Spleen (tissue), 11 donors: ENCODE results near the gene CALCOCO1. TPM values are rescaled to one million over a fixed set of nuclear protein-coding genes. Genes with fewer than 3 reads are reported as not detected.

Experiments
- DNase-seq: peaks from one replicate; pipeline ENCODE4 v3.0.0-alpha.2; 2020
- H3K27ac ChIP-seq, 8 donors: fragments of 200-600 bp; sonication (generic) in 7 of 8; 1 replicate in 4 of 8; 2 replicates in 4 of 8; pipeline versions ENCODE4 v1.5.0 to v1.8.0; 2016 to 2021; ENCODE audit warnings: inconsistent platforms in 4 of 8, mild to moderate bottlenecking in 4 of 8, moderate library complexity in 1 of 8
- H3K27me3 ChIP-seq, 7 donors: fragments of 200-600 bp; sonication (generic) in 6 of 7; replicated peaks in 1 of 7; 1 replicate in 4 of 7; 2 replicates in 3 of 7; pipeline versions ENCODE4 v1.5.0 to v1.8.0; 2016 to 2021; ENCODE audit warnings: inconsistent platforms in 3 of 7, mild to moderate bottlenecking in 1 of 7
- H3K36me3 ChIP-seq, 6 donors: fragments of 200-600 bp; sonication (generic) in 5 of 6; 1 replicate in 4 of 6; 2 replicates in 2 of 6; pipeline versions ENCODE4 v1.5.0 to v1.8.0; 2016 to 2021; ENCODE audit warnings: inconsistent platforms in 2 of 6
- H3K4me1 ChIP-seq, 6 donors: fragments of 200-600 bp; sonication (generic) in 5 of 6; 1 replicate in 3 of 6; 2 replicates in 3 of 6; pipeline versions ENCODE4 v1.5.0 to v1.8.0; 2016 to 2021; ENCODE audit warnings: inconsistent platforms in 3 of 6
- H3K4me3 ChIP-seq, 8 donors: fragments of 200-600 bp; sonication (generic) in 7 of 8; 1 replicate in 4 of 8; 2 replicates in 4 of 8; pipeline versions ENCODE4 v1.5.0 to v1.8.0; 2016 to 2021; ENCODE audit warnings: inconsistent platforms in 4 of 8, mild to moderate bottlenecking in 4 of 8, moderate library complexity in 2 of 8
- H3K9me3 ChIP-seq, 8 donors: fragments of 200-600 bp; sonication (generic) in 7 of 8; 1 replicate in 4 of 8; 2 replicates in 4 of 8; pipeline versions ENCODE4 v1.5.0 to v1.8.0; 2016 to 2021; ENCODE audit warnings: inconsistent platforms in 4 of 8
- POLR2A ChIP-seq, 3 donors: fragments of 450-650 bp; IDR thresholded peaks; one replicate each; pipeline ENCODE4 v1.5.1; 2017; ENCODE audit warnings: antibody characterized with exemption in 3 of 3, mild to moderate bottlenecking in 1 of 3
- POLR2AphosphoS5 ChIP-seq, 3 donors: sonication (generic); formaldehyde crosslinking; IDR thresholded peaks; one replicate each; pipeline ENCODE4 v1.5.1; 2017; ENCODE audit warnings: antibody characterized with exemption in 3 of 3
- WGBS, 5 donors: extraction: QIAGEN DNeasy Blood & Tissue Kit in 3 of 5; methylation state at CpG; one replicate each; pipeline versions ENCODE4 v1.1.5 to v1.1.7; 2013 to 2018; 5-methylcytosine and 5-hydroxymethylcytosine counted together
- intact Hi-C: fragments of 100-400 bp; cut with DNase I; formaldehyde crosslinking; loops from one replicate; pipeline ENCODE4 v1.15.0; 2023; ENCODE audit warnings: low total_unique reads
- polyA plus RNA-seq, 3 donors: library from polyadenylated mRNA; stranded (reverse); fragments of 200-250 nt; gene quantifications; one replicate each; pipeline ENCODE4 v1.2.1, GENCODE V29; 2013
- total RNA-seq, 7 donors: library from RNA; depleted of rRNA in 3 of 7; stranded (reverse); fragments of >200 nt in 3 of 7; fragmentation: NEBNext Ultra II Directional in 4 of 7; extraction: Animal tissue kit (Norgen Biotek cat#: 25700) in 4 of 7; gene quantifications; one replicate each; pipeline versions ENCODE4 v1.1.0 to v1.2.1, GENCODE V29; 2016 to 2021
- TF ChIP-seq, protein P1 (sequence below), 11 experiments: fragments of 200-600 bp in 7 of 11; fragments of 450-650 bp in 4 of 11; sonication (generic) in 4 of 11; IDR thresholded peaks in 8 of 11; conservative IDR thresholded peaks in 3 of 11; 1 replicate in 7 of 11; 2 replicates in 4 of 11; pipeline versions ENCODE4 v1.4.0 to v1.8.0; 2016 to 2021; ENCODE audit warnings: antibody characterized with exemption in 11 of 11, inconsistent platforms in 4 of 11, mild to moderate bottlenecking in 1 of 11
- donor health status: healthy with polysubstance abuse.
- donor health status: DM: no; HTN: no; CAD: no; lungs with moderate emphysema.
- donor health status: DM: no; HTN: no; CAD: no.
- donor health status: Bipolar disorder and iron deficiency.
- donor health status: healthy.
- donor health status: DM: no; HTN: no; CAD: no.
- donor health status: DM: yes; HTN: yes; CAD: no.

CALCOCO1 gene
- total and polyA plus RNA-seq, 10 donors = 31.0 to 186 (median 120) TPM

DNA sequence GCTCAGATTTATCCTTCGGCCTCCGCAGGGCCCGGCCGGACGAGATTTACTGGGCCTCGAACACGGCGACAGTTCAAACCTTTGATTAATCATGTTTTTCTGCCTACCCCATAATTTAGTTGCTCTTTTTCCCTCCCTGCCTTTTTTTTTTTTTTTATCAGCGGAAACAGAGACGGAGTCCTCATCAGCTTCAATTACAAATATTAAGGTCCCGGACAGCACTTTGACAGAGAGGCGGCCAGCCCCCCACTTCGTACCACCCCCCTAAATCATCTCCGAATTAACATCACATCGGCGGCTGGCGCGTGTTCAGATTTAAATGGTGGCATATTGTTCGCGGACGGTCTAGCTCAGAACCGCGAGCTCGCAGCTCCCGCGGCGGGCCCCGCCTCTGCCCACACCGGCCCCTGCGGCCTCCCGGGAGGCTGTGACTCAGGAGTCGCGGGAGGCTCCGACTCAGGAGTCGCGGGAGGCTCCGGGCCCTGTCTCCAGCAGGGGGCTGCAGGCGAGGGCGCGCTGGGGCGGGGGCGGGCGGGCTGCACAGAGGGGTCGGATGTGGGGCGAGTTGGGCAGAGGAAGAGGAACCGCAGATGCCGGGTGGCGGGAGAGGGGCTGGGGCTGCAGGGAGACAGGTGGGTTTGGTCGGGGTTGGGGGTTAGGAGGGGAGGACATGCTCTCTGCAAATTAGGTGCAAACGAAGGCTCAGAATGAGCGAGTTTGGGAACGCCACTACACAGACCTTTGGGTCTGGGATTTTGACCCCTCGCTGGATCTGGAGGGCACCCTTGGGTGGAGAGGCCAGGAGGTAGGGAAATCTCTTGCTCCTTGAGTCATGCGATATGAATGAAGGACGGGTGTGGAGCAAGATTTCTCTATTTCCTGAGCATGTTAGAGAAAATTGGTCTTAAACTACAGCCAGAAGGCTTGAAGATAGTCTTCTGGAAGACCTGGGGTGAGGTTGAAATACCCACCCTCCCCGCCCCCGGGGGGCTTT is 31.8 kb downstream of the CALCOCO1 start:
- Histone ChIP-seq H3K4me1 (peaks cover 11 to 30% (median 27%) of the 10 kb centered on the region in 6 donors), H3K9me3 (no peaks in the 10 kb centered on the region), H3K27me3 (peaks cover 3 to 100% (median 63%) of the 10 kb centered on the region in 7 donors), H3K27ac (no peak overlapping the region), H3K4me3 (peak overlapping the region in 6 of 8 donors; percentile 9 to 63 (median 22)), H3K36me3 (no peaks in the 10 kb centered on the region)
- intact Hi-C loops = no loop called here
- TF ChIP-seq, protein P1, sequence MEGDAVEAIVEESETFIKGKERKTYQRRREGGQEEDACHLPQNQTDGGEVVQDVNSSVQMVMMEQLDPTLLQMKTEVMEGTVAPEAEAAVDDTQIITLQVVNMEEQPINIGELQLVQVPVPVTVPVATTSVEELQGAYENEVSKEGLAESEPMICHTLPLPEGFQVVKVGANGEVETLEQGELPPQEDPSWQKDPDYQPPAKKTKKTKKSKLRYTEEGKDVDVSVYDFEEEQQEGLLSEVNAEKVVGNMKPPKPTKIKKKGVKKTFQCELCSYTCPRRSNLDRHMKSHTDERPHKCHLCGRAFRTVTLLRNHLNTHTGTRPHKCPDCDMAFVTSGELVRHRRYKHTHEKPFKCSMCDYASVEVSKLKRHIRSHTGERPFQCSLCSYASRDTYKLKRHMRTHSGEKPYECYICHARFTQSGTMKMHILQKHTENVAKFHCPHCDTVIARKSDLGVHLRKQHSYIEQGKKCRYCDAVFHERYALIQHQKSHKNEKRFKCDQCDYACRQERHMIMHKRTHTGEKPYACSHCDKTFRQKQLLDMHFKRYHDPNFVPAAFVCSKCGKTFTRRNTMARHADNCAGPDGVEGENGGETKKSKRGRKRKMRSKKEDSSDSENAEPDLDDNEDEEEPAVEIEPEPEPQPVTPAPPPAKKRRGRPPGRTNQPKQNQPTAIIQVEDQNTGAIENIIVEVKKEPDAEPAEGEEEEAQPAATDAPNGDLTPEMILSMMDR (IDR thresholded peaks at IDR 0.05 in 8 of 11, conservative IDR thresholded peaks at IDR 0.05 in 3 of 11) = peak in 1 of 11 experiments; percentile 18
- TF ChIP-seq POLR2AphosphoS5 (IDR thresholded peaks at IDR 0.05) = peak in 1 of 3 donors; percentile 22
- TF ChIP-seq POLR2A (IDR thresholded peaks at IDR 0.05) = no peak
- DNase-seq = peak; percentile 76
- 1 to 4% (median 2%) methylated on average over 47 to 57 of the region's 57 CpGs for WGBS, 5 donors

DNA sequence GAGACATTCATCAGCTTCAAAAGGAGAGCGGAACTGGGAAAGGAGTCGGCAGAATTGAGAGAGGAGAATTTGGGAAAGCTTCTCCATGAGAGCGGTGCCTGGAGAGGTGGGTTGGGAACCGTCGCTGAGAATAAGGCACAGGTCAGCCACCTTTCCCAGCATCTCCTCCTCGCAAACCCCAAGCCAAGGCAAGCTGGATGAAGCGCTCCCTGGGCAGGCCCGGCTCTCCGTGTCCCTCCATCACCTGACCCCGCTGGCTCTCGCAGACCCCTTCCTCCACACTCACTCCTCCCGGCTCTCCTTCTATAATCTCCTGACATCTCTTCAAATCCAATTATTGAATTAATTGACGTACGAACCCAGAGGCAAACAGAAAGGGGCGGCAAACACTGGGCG is 32.5 kb downstream of the CALCOCO1 start:
- 17 to 29% (median 23%) methylated on average over 16 of the region's 16 CpGs for WGBS, 5 donors
- Histone ChIP-seq H3K4me1 (peaks cover 11 to 30% (median 27%) of the 10 kb centered on the region in 6 donors), H3K27ac (no peak overlapping the region), H3K36me3 (no peaks in the 10 kb centered on the region), H3K27me3 (peaks cover 3 to 96% (median 56%) of the 10 kb centered on the region in 7 donors), H3K4me3 (peak overlapping the region in 4 of 8 donors; percentile 21 to 63 (median 30)), H3K9me3 (no peaks in the 10 kb centered on the region)
- intact Hi-C loops = no loop called here
- no peak for DNase-seq
- TF ChIP-seq, protein P1 (IDR thresholded peaks at IDR 0.05 in 8 of 11, conservative IDR thresholded peaks at IDR 0.05 in 3 of 11) = no peak
- TF ChIP-seq POLR2AphosphoS5 (IDR thresholded peaks at IDR 0.05) (no peak), POLR2A (IDR thresholded peaks at IDR 0.05) (no peak)

DNA sequence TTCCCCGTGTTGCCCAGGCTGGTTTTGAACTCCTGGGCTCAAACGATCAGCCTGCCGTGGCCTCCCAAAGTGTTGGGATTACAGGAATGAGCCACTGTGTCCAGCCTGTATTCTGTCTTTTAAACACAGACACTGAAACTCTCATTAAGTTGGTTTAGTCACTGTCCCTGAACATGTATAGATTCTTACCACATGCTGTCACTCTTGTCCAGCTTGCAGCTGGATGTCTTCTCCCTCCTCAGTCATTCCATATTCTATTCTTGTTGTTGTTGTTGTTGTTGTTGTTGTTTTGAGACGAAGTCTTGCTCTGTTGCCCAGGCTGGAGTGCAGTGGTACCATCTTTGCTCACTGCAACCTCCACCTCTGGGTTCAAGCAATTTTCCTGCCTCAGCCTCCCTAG is 39.1 kb downstream of the CALCOCO1 start:
- H3K4me3 ChIP-seq = no peak overlapping the region
- no peak overlapping the region for H3K27ac ChIP-seq
- no peaks in the 10 kb centered on the region for H3K4me1 ChIP-seq
- WGBS, 5 donors = 79 to 89% (median 85%) methylated on average over 4 of the region's 4 CpGs
- intact Hi-C loops = no loop called here
- H3K9me3 ChIP-seq = no peaks in the 10 kb centered on the region
- peaks cover 0 to 30% (median 4%) of the 10 kb centered on the region in 7 donors for H3K27me3 ChIP-seq
- no peak for DNase-seq
- TF ChIP-seq POLR2AphosphoS5 (IDR thresholded peaks at IDR 0.05) = no peak
- TF ChIP-seq, protein P1 (IDR thresholded peaks at IDR 0.05 in 8 of 11, conservative IDR thresholded peaks at IDR 0.05 in 3 of 11) = no peak
- TF ChIP-seq POLR2A (IDR thresholded peaks at IDR 0.05) = no peak
- no peaks in the 10 kb centered on the region for H3K36me3 ChIP-seq

DNA sequence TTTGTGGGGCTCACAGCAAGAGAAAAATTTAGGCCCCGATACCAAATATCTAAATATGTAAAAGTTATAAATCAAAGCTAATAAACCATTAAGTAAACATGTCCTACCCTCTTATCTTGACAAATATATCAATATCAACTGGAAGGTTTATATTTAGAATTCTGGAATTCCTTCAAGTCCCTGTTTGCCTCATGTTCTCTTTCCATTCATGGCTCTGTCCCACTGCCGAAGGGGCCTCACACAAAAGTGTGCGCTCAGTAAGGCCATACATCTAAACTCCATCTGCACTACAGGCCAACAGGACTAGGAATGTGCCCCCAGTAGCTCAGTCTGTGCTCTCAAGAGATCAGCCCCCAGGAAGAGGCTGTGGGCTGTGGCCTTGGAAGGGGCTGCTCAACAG is 40.8 kb downstream of the CALCOCO1 start:
- Histone ChIP-seq H3K36me3 (no peaks in the 10 kb centered on the region), H3K4me1 (no peaks in the 10 kb centered on the region), H3K9me3 (no peaks in the 10 kb centered on the region), H3K27ac (no peak overlapping the region), H3K27me3 (peaks cover 0 to 13% (median 0%) of the 10 kb centered on the region in 7 donors), H3K4me3 (no peak overlapping the region)
- WGBS, 5 donors = 59 to 97% (median 90%) methylated on average over 3 of the region's 3 CpGs
- intact Hi-C loops = no loop called here
- TF ChIP-seq POLR2AphosphoS5 (IDR thresholded peaks at IDR 0.05) (no peak), POLR2A (IDR thresholded peaks at IDR 0.05) (no peak)
- TF ChIP-seq, protein P1 (IDR thresholded peaks at IDR 0.05 in 8 of 11, conservative IDR thresholded peaks at IDR 0.05 in 3 of 11) = no peak
- DNase-seq = no peak
